Measurements from ENCODE around the gene RMC1.

- TF ChIP-seq CTCF (IDR thresholded peaks at IDR 0.05; ENCODE audit: low read length) (no peak), EZH2phosphoT487 (IDR thresholded peaks at IDR 0.05; ENCODE audit: low read length) (no peak), EZH2 (optimal IDR thresholded peaks at IDR 0.05; ENCODE audit: low read depth, low read length) (no peak)
Measured at GRCh38 chr18:23530195-23530594, 26.9 kb downstream of the RMC1 start.

Measured in MM.1S (cell line).